ENCODE data around the gene TPX2.

The TPX2 gene

GRCh38 chr20:31712112-31712553 lies 27.0 kb upstream of the TPX2 start:
- no peak for DNase-seq (ENCODE audit: low read depth)
- TF ChIP-seq CTCF (conservative IDR thresholded peaks at IDR 0.05; ENCODE audit: low read depth, low read length) = no peak
- H3K4me3 ChIP-seq (ENCODE audit: low read depth, low read length) = no peak overlapping the region

GRCh38 chr20:31712564-31713311 lies 26.4 kb upstream of the TPX2 start:
- H3K4me3 ChIP-seq (ENCODE audit: low read depth, low read length) = peak overlapping the region; percentile 3
- peak; percentile 80 for DNase-seq (ENCODE audit: low read depth)
- TF ChIP-seq CTCF (conservative IDR thresholded peaks at IDR 0.05; ENCODE audit: low read depth, low read length) = no peak

- DNase-seq (ENCODE audit: low read depth) = peak; percentile 81
- TF ChIP-seq CTCF (conservative IDR thresholded peaks at IDR 0.05; ENCODE audit: low read depth, low read length) = no peak
- H3K4me3 ChIP-seq (ENCODE audit: low read depth, low read length) = no peak overlapping the region
Observed at GRCh38 chr20:31713312-31714273, 25.5 kb upstream of the TPX2 start.

GRCh38 chr20:31715766-31716165 lies 23.3 kb upstream of the TPX2 start:
- no peak overlapping the region for H3K4me3 ChIP-seq (ENCODE audit: low read depth, low read length)
- DNase-seq (ENCODE audit: low read depth) = no peak
- TF ChIP-seq CTCF (conservative IDR thresholded peaks at IDR 0.05; ENCODE audit: low read depth, low read length) = no peak

- H3K4me3 ChIP-seq (ENCODE audit: low read depth, low read length) = no peak overlapping the region
- DNase-seq (ENCODE audit: low read depth) = no peak
- TF ChIP-seq CTCF (conservative IDR thresholded peaks at IDR 0.05; ENCODE audit: low read depth, low read length) = no peak
Observed at GRCh38 chr20:31716351-31716750, 22.7 kb upstream of the TPX2 start.

GRCh38 chr20:31716818-31717477 lies 22.1 kb upstream of the TPX2 start:
- TF ChIP-seq CTCF (conservative IDR thresholded peaks at IDR 0.05; ENCODE audit: low read depth, low read length) = no peak
- H3K4me3 ChIP-seq (ENCODE audit: low read depth, low read length) = no peak overlapping the region
- no peak for DNase-seq (ENCODE audit: low read depth)

Measured in choroid plexus epithelial cell (primary cell).